KMS-11 (cell line): ENCODE data around the gene OR10A6.

Experiments
- H2AFZ ChIP-seq: fragments of 200-600 bp; sonication (generic); 2 replicates; pipeline ENCODE4 v1.6.1; 2016; ENCODE audit warnings: antibody characterized with exemption, mixed run types, low read depth
- H3K27ac ChIP-seq: fragments of 200-600 bp; sonication (generic); 2 replicates; pipeline ENCODE4 v1.6.1; 2016; ENCODE audit warnings: mild to moderate bottlenecking, mixed run types
- H3K27me3 ChIP-seq: fragments of 200-600 bp; sonication (generic); 2 replicates; pipeline ENCODE4 v1.6.1; 2017; ENCODE audit warnings: mild to moderate bottlenecking, low read depth, mixed run types, moderate library complexity; ENCODE audit not compliant: insufficient read depth
- H3K36me3 ChIP-seq: fragments of 200-600 bp; sonication (generic); 2 replicates; pipeline ENCODE4 v1.6.1; 2017; ENCODE audit warnings: mild to moderate bottlenecking, mixed run types; ENCODE audit not compliant: insufficient read depth
- H3K4me1 ChIP-seq: fragments of 200-600 bp; sonication (generic); 2 replicates; pipeline ENCODE4 v1.6.1; 2016; ENCODE audit warnings: mild to moderate bottlenecking, low read depth, mixed run types; ENCODE audit not compliant: poor library complexity, severe bottlenecking
- H3K4me2 ChIP-seq: fragments of 200-600 bp; sonication (generic); 2 replicates; pipeline ENCODE4 v1.7.0; 2016; ENCODE audit warnings: mild to moderate bottlenecking, mixed run types
- H3K4me3 ChIP-seq: fragments of 200-600 bp; sonication (generic); IDR thresholded peaks from 2 replicates; pipeline ENCODE4 v1.6.1; 2017; ENCODE audit warnings: low read depth, low read length, mixed read lengths; ENCODE audit not compliant: insufficient read depth
- H3K79me2 ChIP-seq: fragments of 200-600 bp; sonication (generic); 2 replicates; pipeline ENCODE4 v1.6.1; 2016; ENCODE audit warnings: low read depth, mixed run types; ENCODE audit not compliant: insufficient read depth
- H3K9ac ChIP-seq: fragments of 200-600 bp; sonication (generic); 2 replicates; pipeline ENCODE4 v1.6.1; 2016; ENCODE audit warnings: mild to moderate bottlenecking, mixed run types
- H4K20me1 ChIP-seq: fragments of 200-600 bp; sonication (generic); 2 replicates; pipeline ENCODE4 v1.6.1; 2016; ENCODE audit warnings: mild to moderate bottlenecking, mixed run types; ENCODE audit not compliant: insufficient read depth
- TF ChIP-seq, protein P1 (sequence below): fragments of 200-600 bp; sonication (generic); conservative IDR thresholded peaks from 2 replicates; pipeline ENCODE4 v1.6.1; 2017; ENCODE audit warnings: low read depth, mild to moderate bottlenecking, antibody characterized with exemption, low read length, moderate library complexity, mixed read lengths

The OR10A6 gene

GRCh38 chr11:7967097-7967496 is 36.0 kb upstream of the OR10A6 start:
- Histone ChIP-seq H3K4me3 (no peak overlapping the region), H3K79me2 (no peaks in the 10 kb centered on the region), H3K36me3 (no peaks in the 10 kb centered on the region), H4K20me1 (no peaks in the 10 kb centered on the region), H3K27ac (no peak overlapping the region), H3K4me1 (no peaks in the 10 kb centered on the region), H3K27me3 (no peaks in the 10 kb centered on the region), H2AFZ (no peak overlapping the region), H3K9ac (no peak overlapping the region), H3K4me2 (no peak overlapping the region)
- TF ChIP-seq, protein P1, sequence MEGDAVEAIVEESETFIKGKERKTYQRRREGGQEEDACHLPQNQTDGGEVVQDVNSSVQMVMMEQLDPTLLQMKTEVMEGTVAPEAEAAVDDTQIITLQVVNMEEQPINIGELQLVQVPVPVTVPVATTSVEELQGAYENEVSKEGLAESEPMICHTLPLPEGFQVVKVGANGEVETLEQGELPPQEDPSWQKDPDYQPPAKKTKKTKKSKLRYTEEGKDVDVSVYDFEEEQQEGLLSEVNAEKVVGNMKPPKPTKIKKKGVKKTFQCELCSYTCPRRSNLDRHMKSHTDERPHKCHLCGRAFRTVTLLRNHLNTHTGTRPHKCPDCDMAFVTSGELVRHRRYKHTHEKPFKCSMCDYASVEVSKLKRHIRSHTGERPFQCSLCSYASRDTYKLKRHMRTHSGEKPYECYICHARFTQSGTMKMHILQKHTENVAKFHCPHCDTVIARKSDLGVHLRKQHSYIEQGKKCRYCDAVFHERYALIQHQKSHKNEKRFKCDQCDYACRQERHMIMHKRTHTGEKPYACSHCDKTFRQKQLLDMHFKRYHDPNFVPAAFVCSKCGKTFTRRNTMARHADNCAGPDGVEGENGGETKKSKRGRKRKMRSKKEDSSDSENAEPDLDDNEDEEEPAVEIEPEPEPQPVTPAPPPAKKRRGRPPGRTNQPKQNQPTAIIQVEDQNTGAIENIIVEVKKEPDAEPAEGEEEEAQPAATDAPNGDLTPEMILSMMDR: no peak

DNA sequence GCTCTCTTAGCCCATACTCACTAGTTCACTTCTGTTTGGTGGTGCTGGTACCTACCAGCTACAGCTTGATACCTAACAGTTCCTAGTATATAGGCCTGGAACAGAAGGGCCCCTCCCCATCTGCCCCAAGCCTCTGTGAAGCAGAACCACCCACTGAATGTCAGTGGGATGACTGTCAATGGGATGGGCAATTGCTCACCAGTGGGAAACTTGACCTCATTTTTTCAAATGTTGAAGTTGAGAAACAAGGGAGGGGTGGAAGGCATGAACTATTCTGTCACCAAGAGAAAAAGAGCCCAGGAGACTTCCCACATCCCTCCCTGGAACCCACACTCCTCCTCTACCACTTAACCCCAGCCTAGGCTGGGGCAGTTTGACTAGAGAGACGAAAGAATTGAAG is 34.3 kb upstream of the OR10A6 start, which contains the start of gene NLRP10:
Gene NLRP10, minus strand, starts transcription at position 62 of the 400 bp plus-strand sequence. CDS start 1,952 bp downstream, outside the sequence.
- H3K4me3 ChIP-seq: no peak within 1 kb of the TSS
- H3K27ac ChIP-seq: no peak within 1 kb of the TSS
- H3K36me3 ChIP-seq: no peaks in the 10 kb centered on the region

GRCh38 chr11:7964873-7965272 is 33.8 kb upstream of the OR10A6 start:
- Histone ChIP-seq H4K20me1 (no peaks in the 10 kb centered on the region), H3K27ac (no peak overlapping the region), H3K4me2 (no peak overlapping the region), H2AFZ (no peak overlapping the region), H3K4me3 (no peak overlapping the region), H3K79me2 (no peaks in the 10 kb centered on the region), H3K9ac (no peak overlapping the region), H3K27me3 (no peaks in the 10 kb centered on the region), H3K4me1 (no peaks in the 10 kb centered on the region), H3K36me3 (no peaks in the 10 kb centered on the region)
- TF ChIP-seq, protein P1: no peak

More for the DNA sequence above, 34.3 kb upstream of the OR10A6 start, which contains the start of gene NLRP10:
- no peak within 1 kb of the TSS for H3K4me2 ChIP-seq
- H3K27me3 ChIP-seq: no peaks in the 10 kb centered on the region
- H2AFZ ChIP-seq: no peak within 1 kb of the TSS
- TF ChIP-seq, protein P1: no peak
- H3K79me2 ChIP-seq: no peaks in the 10 kb centered on the region
- no peak within 1 kb of the TSS for H3K9ac ChIP-seq
- H4K20me1 ChIP-seq: no peaks in the 10 kb centered on the region
- H3K4me1 ChIP-seq: no peaks in the 10 kb centered on the region

DNA sequence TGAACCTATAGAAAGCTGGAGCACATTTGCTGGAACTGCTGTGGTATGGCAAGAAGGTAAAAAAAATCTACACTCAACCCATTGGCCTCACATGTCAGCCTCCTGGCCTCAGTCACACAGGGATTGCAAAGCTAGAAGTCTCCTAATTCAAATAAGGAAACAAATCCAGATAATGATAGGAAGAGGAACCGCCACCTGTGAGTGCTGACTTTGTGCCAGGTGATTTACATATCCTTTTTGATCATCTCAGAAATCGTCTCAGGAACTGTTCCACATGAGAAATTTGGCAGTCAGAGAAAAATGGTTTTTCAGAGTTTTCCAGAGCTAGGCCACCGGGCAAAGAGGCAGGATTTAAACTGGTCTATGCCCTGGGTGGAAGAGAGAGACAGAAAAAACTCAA is 33.2 kb upstream of the OR10A6 start:
- no peaks in the 10 kb centered on the region for H3K79me2 ChIP-seq
- TF ChIP-seq, protein P1: no peak
- H3K9ac ChIP-seq: no peak overlapping the region
- no peaks in the 10 kb centered on the region for H3K36me3 ChIP-seq
- no peak overlapping the region for H3K27ac ChIP-seq
- H3K4me1 ChIP-seq: no peaks in the 10 kb centered on the region
- H2AFZ ChIP-seq: no peak overlapping the region
- H4K20me1 ChIP-seq: no peaks in the 10 kb centered on the region
- no peak overlapping the region for H3K4me2 ChIP-seq
- no peaks in the 10 kb centered on the region for H3K27me3 ChIP-seq
- H3K4me3 ChIP-seq: no peak overlapping the region
